SKM-1 (cell line): Measurements from ENCODE around the gene FBXO33.

ENCODE experiments used
- DNase-seq: peaks from one replicate; lab custom pipeline; 2025; ENCODE audit not compliant: unreplicated experiment; lab: John Stamatoyannopoulos, UW

Gene FBXO33

DNA sequence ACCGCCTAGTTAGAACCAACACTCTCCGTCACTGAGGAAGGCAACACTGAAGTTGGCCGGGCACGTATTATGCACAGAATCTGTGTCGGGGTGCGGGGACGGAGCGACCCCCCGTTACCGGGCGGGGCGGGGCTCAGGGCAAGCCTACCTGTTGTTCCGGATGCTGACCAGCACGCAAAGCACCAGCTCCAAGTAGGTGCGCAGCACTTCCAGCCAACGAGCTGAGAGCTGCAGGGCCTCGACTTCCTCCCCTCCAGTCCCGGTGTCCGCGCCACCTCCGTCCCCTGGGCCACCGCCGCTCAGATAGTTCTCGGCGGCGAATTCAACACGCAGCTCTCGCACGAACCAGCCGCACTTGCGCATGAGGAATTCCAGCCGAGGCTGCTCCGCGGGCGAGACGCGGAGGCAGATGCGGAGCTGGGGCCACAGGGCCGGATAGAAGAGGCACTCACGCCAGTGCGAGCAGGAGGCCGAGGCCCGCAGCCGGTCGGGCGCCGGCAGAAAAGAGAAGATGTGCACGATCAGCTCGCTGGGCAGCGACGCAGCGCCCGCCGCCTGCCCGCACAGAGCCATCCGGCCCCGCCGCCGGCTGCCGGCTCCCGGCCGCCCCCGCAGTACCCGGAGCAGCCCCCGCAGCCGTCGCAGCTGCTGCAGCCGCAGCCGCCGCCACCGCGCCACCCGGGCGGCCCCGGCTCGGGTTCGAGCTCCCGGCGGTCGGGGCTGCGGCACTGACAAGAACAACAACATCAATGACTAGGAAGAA lies 636 bp downstream of the FBXO33 start:
- DNase-seq = no peak

- no peak for DNase-seq
These were observed 1.3 kb downstream of the FBXO33 start for GRCh38 chr14:39430762-39431415.

- DNase-seq = no peak
These were observed 4.1 kb downstream of the FBXO33 start for GRCh38 chr14:39428118-39428517.

- DNase-seq = no peak
These were observed 5.6 kb downstream of the FBXO33 start for GRCh38 chr14:39426605-39427004.

DNA sequence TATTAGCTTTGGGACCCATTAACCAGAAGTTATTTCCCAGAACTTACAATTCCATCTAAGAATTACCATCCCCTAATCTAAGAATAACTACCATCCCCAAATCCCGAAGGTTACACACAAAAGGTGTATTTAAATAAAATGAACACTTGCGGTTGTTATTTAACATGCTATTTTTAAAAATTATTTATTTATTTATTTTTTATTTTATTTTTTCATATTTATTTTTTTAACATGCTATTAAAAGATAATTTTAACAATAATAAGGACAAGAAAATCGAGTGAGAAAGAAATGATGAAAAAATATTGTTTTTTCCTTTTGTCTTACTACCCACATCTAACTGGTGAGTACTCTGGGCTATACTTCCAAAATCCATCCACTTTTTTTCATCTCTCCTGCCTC lies 6.3 kb downstream of the FBXO33 start:
- no peak for DNase-seq

- DNase-seq = no peak
These were observed 8.4 kb downstream of the FBXO33 start for GRCh38 chr14:39423793-39424192.

GRCh38 chr14:39422243-39422642 lies 10.0 kb downstream of the FBXO33 start:
- DNase-seq = no peak

DNA sequence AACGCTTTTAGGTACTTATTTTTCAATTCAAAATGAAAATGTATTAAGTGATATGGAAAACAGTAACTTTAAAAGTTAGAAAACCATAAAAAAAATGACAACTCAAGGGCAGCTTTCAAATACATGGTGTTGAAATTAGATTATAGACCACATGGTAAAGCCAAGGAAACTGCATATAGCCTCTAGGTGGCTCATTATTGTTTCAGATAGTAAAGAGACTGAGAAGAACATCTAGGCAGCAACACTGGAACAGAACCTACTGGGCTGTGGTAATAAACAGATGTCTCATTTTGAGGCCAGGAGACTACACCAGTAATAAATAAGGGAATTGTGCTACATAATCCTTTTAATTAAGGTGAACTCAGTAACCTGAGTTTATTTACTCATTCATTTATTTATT lies 13.0 kb downstream of the FBXO33 start:
- DNase-seq = no peak

DNA sequence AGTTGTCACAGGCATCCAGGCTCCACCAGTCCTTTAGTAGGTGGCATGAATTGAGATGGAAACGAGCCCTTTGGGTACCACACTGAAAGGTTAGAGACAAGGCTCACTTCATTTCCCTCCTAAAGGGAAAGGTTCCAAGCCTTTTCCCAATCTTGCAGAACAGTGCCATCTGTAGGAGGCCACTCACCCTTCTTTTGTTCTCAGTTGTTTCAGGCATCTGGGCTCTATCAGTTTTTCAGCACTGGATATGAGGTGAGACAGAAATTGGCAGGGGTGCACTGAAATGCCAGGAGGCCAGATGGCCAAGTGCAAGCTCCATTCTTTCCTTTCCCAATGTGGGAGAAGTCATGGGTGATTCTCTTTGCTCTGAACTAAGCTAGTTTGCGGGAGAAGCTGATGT lies 15.2 kb downstream of the FBXO33 start:
- DNase-seq = no peak

DNA sequence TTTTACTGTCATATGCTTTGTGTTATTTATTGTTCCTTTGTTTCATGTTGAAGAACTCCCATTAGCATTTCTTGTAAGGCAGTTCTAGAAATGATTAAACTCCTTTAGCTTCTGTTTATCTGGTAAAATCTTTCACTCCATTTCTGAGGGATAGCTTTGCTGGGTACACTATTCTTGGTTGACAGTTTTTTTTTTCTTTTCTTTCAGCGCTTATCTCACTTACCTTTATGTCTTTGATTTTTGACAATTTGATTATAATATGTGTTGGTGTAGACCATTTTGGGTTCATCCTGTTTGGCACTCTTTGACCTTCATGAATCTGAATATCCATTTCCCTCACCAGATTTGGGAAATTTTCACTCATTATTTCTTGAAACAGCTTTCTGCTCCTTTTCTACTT lies 16.2 kb downstream of the FBXO33 start:
- DNase-seq = no peak

- DNase-seq = no peak
These were observed 25.7 kb downstream of the FBXO33 start for GRCh38 chr14:39406560-39406959.

- DNase-seq = no peak
These were observed 33.9 kb downstream of the FBXO33 start for GRCh38 chr14:39398382-39398781.

GRCh38 chr14:39396448-39396847 lies 35.8 kb downstream of the FBXO33 start:
- no peak for DNase-seq

- DNase-seq = no peak
These were observed 36.5 kb downstream of the FBXO33 start for GRCh38 chr14:39395555-39396254.

DNA sequence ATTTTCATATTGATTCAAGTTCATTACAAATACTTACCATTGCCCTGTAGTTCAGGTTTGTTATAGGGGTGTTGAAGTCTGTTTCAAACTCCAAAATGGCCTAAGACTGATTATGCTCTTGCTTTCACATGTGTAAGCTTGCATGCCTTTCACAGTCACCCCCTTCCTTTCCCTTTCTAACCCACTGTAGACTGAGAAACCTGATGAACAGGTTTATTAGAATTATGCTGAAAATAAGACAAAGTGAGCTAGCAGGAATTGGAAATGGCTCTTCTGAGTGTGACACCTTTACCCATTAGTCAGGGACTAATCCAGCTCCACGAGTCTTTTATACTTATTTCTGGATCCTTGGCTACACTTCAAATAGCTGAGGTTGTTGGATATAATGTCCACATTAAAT lies 38.9 kb downstream of the FBXO33 start:
- no peak for DNase-seq

DNA sequence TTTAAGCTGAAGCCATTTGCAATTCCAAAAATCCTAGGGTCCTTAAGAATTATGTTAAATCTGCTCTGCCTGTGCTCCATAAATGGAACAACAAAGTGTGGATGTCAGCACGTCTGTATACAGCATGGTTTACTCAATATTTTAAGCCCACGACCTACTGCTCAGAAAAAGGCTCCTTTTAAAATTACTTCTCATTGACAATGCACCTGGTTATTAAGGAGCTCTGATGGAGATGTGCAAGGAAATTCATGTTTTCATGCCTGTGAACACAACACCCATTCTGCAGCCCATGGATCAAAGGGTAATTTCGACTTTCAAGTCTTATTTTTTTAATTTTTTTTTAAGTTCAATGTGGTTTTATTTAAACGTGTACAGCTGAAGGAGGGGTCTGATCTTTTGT lies 48.1 kb downstream of the FBXO33 start:
- DNase-seq = no peak

DNA sequence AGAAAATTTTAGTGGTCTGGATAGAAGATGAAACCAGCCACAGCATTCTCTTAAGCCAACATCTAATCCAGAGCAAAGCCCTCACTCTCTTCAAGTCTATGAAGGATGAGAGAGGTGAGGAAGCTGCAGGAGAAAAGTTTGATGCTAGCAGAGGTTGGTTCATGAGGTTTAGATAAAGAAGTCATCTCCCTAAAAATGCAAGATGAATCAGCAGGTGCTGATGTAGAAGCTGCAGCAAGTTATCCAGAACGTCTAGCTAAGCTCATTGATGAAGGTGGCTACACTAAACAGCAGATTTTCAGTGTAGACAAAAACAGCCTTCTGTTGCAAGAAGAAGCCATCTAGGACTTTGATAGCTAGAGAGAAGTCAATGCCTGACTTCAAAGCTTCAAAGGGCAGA lies 48.5 kb downstream of the FBXO33 start:
- DNase-seq = no peak

DNA sequence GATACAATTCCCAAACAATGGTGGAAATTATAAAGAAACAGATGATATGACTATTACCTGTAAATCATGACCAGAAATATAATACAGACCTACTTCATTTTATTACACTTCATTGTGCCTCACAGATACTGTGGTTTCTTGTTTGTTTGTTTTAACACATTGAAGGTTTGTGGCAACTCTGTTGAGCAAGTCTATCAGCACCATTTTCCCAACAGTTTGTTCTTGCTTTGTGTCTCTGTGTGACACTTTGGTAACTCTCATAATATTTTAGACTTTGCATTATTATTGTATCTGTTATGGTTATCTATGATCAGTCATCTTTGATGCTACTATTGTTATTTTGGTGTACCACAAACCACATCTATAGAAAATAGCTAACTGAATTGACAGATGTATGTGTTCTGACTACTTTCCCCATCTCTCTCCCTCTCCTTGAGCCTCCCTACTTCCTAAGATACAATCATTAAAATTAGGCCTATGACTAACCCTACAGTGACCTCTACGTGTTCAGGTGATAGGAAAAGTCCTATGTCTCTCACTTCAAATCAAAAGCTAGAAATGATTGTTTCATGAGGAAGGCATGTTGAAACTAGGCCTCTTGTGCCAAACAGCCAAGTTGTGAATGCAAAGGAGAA lies 49.1 kb downstream of the FBXO33 start:
- no peak for DNase-seq

GRCh38 chr14:39382463-39382862 lies 49.8 kb downstream of the FBXO33 start:
- no peak for DNase-seq

DNA sequence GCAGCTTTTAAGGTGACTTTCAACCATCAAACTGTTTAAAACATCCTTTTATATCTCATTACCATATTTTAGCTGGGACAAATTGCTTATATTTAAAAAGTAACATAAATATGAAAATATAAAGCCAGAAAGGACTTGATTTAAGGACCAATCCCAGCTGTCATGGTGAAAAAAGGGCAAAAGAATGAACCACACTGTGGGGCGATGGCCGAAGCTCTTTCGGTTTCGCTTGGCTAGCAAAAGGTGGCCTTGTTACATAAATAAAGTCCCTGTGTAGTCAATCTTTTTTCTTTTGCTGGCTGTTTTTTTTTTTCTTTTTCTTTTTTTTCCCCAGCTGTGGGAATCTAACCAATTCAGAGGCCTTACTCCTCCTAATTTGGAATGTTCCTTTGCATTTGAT lies 50.9 kb downstream of the FBXO33 start:
- no peak for DNase-seq

- no peak for DNase-seq
These were observed 55.4 kb downstream of the FBXO33 start for GRCh38 chr14:39376667-39377403.
